ENCODE measurements around the gene MAPK13.

The MAPK13 gene

GRCh38 chr6:36101691-36102090 is 28.6 kb upstream of the MAPK13 start:
- POLR2A ChIA-PET, result no interaction called here
- no peak for DNase-seq (ENCODE audit: extremely low spot score)
- CTCF ChIA-PET, result interaction anchor here (1.0 kb wide), 1 partner anchor 10 kb away, joined by 4 read pairs; no protein-coding TSS in a partner anchor
- no peak for TF ChIP-seq CTCF (IDR thresholded peaks at IDR 0.05; ENCODE audit: control extremely low read depth, extremely low read depth, low read depth, missing control alignments)

GRCh38 chr6:36102853-36103252 is 27.5 kb upstream of the MAPK13 start:
- ChIA-PET POLR2A (no interaction called here), CTCF (interaction anchor here (0.8 to 3.7 kb wide), 4 partner anchors 7 to 75 kb away, joined by 3 to 55 read pairs (median 8); partner anchors contain the start of gene MAPK14)
- no peak for TF ChIP-seq CTCF (IDR thresholded peaks at IDR 0.05; ENCODE audit: control extremely low read depth, extremely low read depth, low read depth, missing control alignments)
- DNase-seq (ENCODE audit: extremely low spot score), result no peak

- POLR2A ChIA-PET, result no interaction called here
- no peak for DNase-seq (ENCODE audit: extremely low spot score)
- CTCF ChIA-PET, result interaction anchor here (1.3 to 3.7 kb wide), 4 partner anchors 9 to 77 kb away, joined by 5 to 55 read pairs (median 10); partner anchors contain the start of gene MAPK14
- no peak for TF ChIP-seq CTCF (IDR thresholded peaks at IDR 0.05; ENCODE audit: control extremely low read depth, extremely low read depth, low read depth, missing control alignments)
These were observed 25.5 kb upstream of the MAPK13 start for GRCh38 chr6:36104836-36105235.

- DNase-seq (ENCODE audit: extremely low spot score), result no peak
- no peak for TF ChIP-seq CTCF (IDR thresholded peaks at IDR 0.05; ENCODE audit: control extremely low read depth, extremely low read depth, low read depth, missing control alignments)
- ChIA-PET CTCF (interaction anchor here (0.7 to 1.4 kb wide), 2 partner anchors 12 to 14 kb away, joined by 4 to 6 read pairs; no protein-coding TSS in a partner anchor), POLR2A (no interaction called here)
These were observed 21.2 kb upstream of the MAPK13 start for GRCh38 chr6:36109092-36109491.

GRCh38 chr6:36110050-36110449 is 20.3 kb upstream of the MAPK13 start:
- ChIA-PET POLR2A (interaction anchor here (0.5 kb wide), 1 partner anchor 64 kb away, joined by 3 read pairs; no protein-coding TSS in a partner anchor), CTCF (interaction anchor here (3.5 kb wide), 1 partner anchor 15 kb away, joined by 30 read pairs; no protein-coding TSS in a partner anchor)
- no peak for TF ChIP-seq CTCF (IDR thresholded peaks at IDR 0.05; ENCODE audit: control extremely low read depth, extremely low read depth, low read depth, missing control alignments)
- DNase-seq (ENCODE audit: extremely low spot score), result no peak

- no peak for DNase-seq (ENCODE audit: extremely low spot score)
- CTCF ChIA-PET, result interaction anchor here (3.5 kb wide), 2 partner anchors 12 to 16 kb away, joined by 20 to 30 read pairs; no protein-coding TSS in a partner anchor
- POLR2A ChIA-PET, result no interaction called here
- TF ChIP-seq CTCF (IDR thresholded peaks at IDR 0.05; ENCODE audit: control extremely low read depth, extremely low read depth, low read depth, missing control alignments), result no peak
These were observed 19.4 kb upstream of the MAPK13 start for GRCh38 chr6:36110863-36111262.

Data from GM10248 (cell line).